Endometrium (tissue), 2 donors: ENCODE measurements around the gene HOXC6.

Experiments used
- FAIRE-seq: peaks from 2 replicates; lab custom pipeline; 2012; peaks lifted over from hg19 to GRCh38; lab: Jason Lieb, UNC
- donor health status: control.
- donor health status: control.

The HOXC6 gene

GRCh38 chr12:54002915-54003389 lies 25.3 kb upstream of the HOXC6 start:
- no peak for FAIRE-seq

DNA sequence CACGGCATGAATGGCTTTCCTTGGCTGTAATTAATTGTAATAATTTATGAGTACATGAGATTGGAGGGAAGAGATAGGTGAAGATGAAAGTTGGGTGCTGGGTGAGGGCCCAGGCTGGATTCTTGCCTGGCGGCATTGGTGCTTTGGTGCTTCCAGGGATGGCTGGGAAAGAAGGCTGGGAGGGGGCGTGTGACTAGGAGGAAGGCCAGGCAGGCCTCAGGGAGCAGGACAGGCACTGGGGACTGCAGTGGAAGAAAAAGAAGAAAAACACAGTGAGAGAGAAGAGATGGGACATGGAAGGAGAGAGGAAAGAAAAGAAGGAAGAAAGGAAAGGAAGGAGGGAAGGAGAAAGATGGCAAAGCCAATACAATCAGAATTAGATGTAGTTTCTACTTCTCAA lies 24.6 kb upstream of the HOXC6 start:
- FAIRE-seq, result no peak

DNA sequence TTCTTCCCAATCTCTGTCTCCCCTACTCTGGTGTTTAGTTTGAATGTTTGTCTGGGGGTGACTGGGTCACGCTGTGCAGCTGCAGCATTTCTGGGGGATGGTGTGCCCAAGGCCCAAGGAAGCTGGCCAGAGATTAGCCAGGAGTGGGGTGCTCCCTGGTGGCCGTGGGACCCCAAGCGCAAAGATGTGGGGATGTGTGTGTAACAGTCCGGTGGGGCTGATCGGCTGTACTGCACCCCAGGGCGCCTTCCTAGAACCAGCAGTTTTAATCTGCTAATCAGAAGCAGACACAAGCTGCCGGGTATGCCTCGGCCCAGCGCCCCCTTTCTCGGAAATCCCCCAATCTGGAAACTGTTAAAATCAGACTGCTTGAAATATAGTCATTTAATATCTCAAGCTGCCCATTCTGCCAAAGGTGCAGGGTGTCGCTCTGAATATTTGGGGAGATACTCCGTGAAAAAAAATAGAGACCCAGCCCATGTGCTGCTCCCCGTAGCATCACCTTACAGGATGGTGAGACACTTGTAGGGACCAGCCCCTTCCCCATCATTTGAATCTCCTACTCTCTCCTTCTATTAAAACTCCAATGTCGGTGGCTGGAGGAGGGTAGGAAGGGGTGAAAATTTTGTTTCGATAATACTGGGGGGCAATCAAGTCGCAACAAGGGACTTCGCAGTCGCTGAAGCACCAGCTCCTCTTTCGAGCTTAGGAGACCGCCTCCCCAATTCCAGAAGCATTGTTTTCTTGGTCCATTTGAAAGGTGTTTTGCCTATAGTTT lies 24.0 kb upstream of the HOXC6 start:
- no peak for FAIRE-seq

DNA sequence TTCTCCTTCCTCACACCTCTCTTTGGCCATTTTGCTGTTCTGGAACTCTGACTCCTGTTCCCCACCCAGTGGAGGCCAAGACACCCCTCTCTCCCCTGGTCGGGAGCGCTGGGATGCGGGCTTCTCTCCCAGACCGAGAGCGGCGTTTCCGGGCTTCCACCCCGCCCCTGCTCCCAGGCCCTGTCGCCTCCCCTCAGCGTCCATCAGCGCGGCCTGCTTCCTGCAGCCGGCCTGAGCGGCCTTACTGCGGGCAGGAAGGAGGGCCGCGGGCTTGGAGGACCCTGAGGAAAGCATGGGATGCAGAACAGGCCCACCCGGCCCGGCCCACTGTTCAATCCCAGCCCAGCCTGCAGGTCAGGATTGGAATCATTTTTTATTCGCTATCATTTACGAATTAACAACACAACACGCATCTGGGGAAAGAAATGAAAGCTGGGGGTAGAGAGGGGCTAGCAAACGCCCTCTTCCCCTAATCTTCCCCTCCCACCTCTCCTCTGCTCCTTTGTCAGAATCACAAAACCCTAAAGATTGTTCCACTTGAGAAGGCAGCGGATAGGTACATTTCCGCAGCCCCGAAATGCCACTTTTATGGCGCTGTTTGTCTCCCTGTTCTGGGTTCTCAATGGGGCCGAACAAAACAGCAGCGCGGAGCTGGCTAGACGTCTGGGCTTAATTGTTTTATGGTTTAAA lies 23.3 kb upstream of the HOXC6 start:
- FAIRE-seq, result no peak

DNA sequence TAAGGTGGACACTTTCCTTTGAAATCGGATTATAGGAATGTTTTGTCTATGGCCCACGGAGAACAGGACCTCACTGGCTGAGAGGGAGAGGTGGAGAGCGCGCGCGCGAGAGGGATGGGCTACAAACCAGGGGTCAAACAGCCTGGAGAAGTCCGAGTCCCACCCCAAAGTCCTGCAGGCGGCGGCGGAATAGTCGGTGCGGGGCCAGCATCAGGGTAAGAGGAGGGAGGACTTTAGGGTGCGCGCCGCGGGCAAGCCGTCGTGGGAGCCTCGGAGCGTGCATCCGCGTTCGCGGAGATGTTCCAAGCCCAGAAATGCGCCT lies 22.7 kb upstream of the HOXC6 start:
- no peak for FAIRE-seq

- FAIRE-seq, result no peak
These were observed 22.2 kb upstream of the HOXC6 start for GRCh38 chr12:54005853-54006558.

GRCh38 chr12:54006559-54007220 lies 21.6 kb upstream of the HOXC6 start:
- FAIRE-seq, result no peak

DNA sequence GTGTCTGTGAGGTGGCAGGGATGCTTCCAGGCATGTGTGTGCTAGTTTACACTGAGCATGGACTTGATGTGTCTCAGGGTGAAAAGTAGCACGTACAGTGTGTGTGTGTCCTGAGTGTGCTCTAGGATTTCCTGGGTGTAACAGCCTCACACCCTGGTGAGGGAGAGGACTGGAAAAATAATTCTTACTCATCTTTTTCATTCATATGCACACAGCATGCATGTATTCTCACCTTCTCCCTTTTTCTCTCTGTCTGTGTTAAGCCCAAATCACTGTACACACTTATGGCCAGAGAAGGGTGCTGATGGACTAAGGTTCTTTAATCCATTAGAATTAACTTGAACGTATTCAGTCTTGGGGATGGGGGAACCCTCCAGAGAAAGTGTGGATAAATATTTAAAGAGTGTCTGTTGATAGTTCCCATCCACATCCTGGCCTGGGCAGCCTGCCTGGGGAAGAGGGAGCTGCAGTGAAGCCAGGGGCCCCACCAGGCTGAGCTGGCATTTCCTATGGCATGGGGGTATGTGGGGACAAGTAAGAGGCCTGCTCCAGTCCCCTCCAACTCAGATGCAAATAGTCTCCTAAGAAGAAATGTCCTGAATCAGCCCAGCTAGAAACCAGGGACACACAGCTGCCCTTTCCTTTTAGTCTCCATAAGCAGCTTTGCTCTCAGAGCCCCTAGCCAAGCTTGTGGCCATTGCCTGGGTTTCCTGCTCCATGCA lies 20.5 kb upstream of the HOXC6 start:
- FAIRE-seq, result no peak

- FAIRE-seq, result no peak
These were observed 20.0 kb upstream of the HOXC6 start for GRCh38 chr12:54008260-54008552.

GRCh38 chr12:54009171-54010052 lies 18.8 kb upstream of the HOXC6 start:
- no peak for FAIRE-seq

DNA sequence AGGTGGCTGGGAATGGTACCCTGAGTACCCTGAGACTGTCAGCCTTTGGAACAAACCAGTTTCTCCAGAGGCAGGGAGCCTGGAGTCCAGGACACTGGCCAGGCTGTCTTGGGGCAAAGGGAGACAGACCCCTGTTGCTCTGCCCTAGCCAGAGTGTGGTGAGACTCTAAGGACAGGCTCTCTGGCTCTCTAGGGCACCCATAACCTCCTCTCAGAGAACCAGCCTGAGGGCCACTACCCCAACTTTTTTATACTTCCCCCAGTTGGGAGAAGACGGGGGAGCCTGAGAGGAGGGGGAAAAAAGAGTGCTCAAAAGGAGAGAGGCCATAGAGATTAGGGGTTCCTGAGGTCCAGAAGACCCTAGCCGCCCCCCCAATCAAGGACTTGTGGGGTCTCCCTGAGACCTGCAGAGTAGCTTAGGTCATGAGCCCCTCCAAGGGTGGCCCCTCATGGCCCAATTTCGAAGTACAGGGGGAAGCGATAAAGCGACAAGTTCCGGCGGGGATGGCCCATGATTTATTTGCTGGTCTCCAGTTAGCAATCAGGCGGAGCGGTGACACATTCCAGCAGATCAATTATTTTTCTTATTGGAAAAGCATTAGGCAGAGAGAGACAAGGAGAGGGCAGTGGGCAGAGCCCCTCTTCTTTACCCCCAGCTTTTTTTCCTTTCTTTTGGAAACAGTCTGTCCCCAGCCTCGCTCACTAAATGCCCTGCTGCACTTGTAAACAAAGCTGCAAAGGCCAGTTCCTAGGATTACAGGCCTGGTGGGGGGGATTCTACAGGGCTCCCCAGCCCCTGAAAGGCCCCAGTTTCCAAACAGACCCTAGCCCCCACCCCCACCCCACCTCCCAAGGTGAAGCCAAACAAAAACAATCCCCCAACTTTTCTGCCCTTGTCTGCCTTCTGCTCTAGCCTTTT lies 17.9 kb upstream of the HOXC6 start:
- FAIRE-seq, result no peak

DNA sequence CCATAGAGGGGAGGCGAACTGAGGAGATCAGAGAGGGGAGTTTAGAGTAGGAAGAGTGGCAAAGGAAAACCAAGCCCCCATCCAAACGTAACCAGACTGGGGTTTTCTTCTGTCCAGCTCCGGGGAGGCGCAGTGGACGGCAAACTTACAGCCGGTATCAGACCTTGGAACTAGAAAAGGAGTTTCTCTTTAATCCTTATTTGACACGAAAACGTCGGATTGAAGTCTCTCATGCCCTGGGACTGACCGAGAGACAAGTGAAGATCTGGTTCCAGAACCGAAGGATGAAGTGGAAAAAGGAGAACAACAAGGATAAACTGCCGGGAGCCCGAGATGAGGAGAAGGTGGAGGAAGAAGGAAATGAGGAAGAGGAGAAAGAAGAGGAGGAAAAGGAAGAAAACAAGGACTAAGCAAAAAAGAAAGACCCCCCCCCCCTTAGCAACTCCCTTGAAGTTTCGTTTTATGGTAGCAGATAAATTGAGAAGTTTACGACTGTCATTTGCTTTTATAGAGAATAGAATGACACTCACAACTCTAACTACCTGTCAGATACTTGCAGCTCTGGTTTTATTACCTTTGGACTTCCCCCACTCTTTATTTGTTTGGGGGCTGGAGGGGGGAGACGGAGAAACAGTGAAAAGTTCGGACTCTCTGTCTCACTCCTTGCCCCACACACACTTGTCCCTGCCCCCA lies 17.1 kb upstream of the HOXC6 start:
- no peak for FAIRE-seq

- no peak for FAIRE-seq
These were observed 16.3 kb upstream of the HOXC6 start for GRCh38 chr12:54011665-54012532.

DNA sequence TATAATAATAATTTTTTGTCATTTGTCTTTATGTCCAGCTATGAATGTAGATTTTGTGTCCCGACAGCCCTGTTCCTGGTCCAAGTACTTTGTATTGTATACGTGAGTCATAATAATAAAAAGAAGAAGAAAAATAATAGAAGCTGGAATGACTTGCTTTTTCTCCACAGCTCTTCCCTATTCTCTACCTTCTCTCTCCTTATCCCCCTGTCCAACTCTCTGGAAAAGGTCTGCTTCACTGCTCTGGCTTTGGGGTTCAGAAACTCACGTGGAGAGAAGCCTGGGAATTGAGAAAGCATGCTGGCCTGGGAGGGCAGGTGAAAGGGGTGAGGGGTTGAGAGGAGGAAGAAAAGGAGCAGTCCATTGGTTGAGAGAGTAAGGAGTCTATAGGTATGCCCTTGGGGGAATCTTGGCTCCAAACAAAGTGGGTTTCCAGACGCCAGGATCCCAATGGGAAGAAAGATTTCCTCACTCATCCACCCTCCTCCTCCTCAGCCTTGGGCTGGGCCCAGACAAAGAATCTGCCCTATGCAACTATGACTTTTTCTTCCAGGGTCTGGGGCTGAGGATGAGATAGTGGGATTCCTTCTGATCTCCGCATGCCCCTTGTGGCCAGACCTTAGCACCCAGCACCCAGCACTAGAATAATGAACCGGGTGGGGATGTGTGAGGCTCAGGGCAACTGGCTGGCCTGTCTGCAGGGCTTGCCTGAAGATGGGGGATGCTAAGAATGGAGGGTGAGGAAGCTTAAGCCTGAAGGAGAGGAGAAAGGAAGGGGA lies 15.4 kb upstream of the HOXC6 start:
- FAIRE-seq, result no peak

DNA sequence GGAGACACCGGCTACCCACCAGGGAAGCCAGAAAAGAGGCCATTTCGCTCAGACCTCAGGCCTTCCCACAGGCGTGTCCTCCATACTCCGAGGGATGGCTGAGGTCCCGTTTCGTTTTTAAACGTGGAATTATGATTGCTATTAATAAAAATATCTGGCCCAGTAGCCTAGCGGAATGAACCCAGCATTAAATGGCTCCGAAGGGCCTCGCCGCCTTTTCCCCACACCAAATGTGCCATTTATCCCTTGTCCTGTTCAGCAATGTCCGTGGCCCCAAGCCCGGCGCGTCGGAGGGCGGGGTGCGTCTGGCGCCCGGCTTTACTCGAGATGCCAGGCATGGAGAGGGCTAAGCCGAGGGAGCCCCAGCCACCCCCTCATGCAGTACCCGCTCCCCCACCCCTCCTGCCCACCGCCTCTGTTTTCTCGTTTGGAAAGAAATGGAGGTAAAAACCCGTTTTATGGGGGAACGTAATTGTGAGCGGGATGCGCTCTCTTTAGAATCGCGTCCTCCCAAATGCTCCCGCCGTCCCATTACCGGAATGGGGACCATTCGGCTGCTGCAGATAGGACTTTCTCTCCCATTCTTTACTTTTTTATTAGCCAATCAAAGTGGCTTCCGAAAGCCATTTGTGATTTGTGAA lies 13.7 kb upstream of the HOXC6 start:
- FAIRE-seq, result no peak

GRCh38 chr12:54015018-54015931 lies 13.0 kb upstream of the HOXC6 start:
- FAIRE-seq, result no peak
